GM23248 (cell line): ENCODE measurements around the gene CTTNBP2. TPM values are rescaled to one million over a fixed set of nuclear protein-coding genes. Genes with fewer than 3 reads are reported as not detected.

Source experiments
- DNase-seq: peaks from one replicate; pipeline ENCODE4 v3.0.0-alpha.2; 2015
- H2AFZ ChIP-seq: fragments of 200-600 bp; sonication (generic); 2 replicates; pipeline ENCODE4 v1.6.1; 2016; ENCODE audit warnings: antibody characterized with exemption
- H3F3A ChIP-seq: fragments of 200-600 bp; sonication (generic); 2 replicates; pipeline ENCODE4 v1.6.1; 2016; ENCODE audit warnings: mild to moderate bottlenecking, antibody characterized with exemption, mixed run types; ENCODE audit not compliant: insufficient read depth
- H3K27ac ChIP-seq: fragments of 200-600 bp; sonication (generic); 2 replicates; pipeline ENCODE4 v1.5.1; 2016; ENCODE audit warnings: mild to moderate bottlenecking
- H3K27me3 ChIP-seq: fragments of 200-600 bp; sonication (generic); replicated peaks from 2 replicates; pipeline ENCODE4 v1.6.1; 2016; ENCODE audit warnings: mild to moderate bottlenecking; ENCODE audit not compliant: insufficient read depth
- H3K36me3 ChIP-seq: fragments of 200-600 bp; sonication (generic); 2 replicates; pipeline ENCODE4 v1.6.1; 2016; ENCODE audit warnings: low read depth, mild to moderate bottlenecking
- H3K4me1 ChIP-seq: fragments of 200-600 bp; sonication (generic); 2 replicates; pipeline ENCODE4 v1.6.1; 2016; ENCODE audit warnings: mild to moderate bottlenecking; ENCODE audit not compliant: insufficient read depth
- H3K4me2 ChIP-seq: fragments of 200-600 bp; sonication (generic); one replicate; pipeline ENCODE4 v1.6.1; 2016; ENCODE audit warnings: mild to moderate bottlenecking; ENCODE audit not compliant: unreplicated experiment
- H3K4me3 ChIP-seq: fragments of 200-600 bp; sonication (generic); 2 replicates; pipeline ENCODE4 v1.5.1; 2016; ENCODE audit warnings: mild to moderate bottlenecking
- H3K79me2 ChIP-seq: fragments of 200-600 bp; sonication (generic); 2 replicates; pipeline ENCODE4 v1.6.1; 2016; ENCODE audit warnings: mild to moderate bottlenecking; ENCODE audit not compliant: insufficient read depth
- H3K9ac ChIP-seq: fragments of 200-600 bp; sonication (generic); 2 replicates; pipeline ENCODE4 v1.6.1; 2016; ENCODE audit warnings: mild to moderate bottlenecking
- H3K9me2 ChIP-seq: fragments of 200-600 bp; sonication (generic); 2 replicates; pipeline ENCODE4 v1.6.1; 2016; ENCODE audit warnings: mixed run types, mild to moderate bottlenecking, moderate library complexity; ENCODE audit not compliant: insufficient read depth
- H3K9me3 ChIP-seq: fragments of 200-600 bp; sonication (generic); one replicate; pipeline ENCODE4 v1.6.1; 2017; ENCODE audit warnings: low read depth
- H4K20me1 ChIP-seq: fragments of 200-600 bp; sonication (generic); 2 replicates; pipeline ENCODE4 v1.6.0; 2016; ENCODE audit not compliant: insufficient read depth
- EZH2 ChIP-seq: fragments of 200-600 bp; sonication (generic); IDR thresholded peaks from 2 replicates; pipeline ENCODE4 v1.6.1; 2018; ENCODE audit warnings: antibody characterized with exemption, mild to moderate bottlenecking; ENCODE audit not compliant: insufficient read depth, poor library complexity, severe bottlenecking
- EZH2phosphoT487 ChIP-seq: fragments of 200-600 bp; sonication (generic); IDR thresholded peaks from 2 replicates; pipeline ENCODE4 v1.6.1; 2018; ENCODE audit warnings: antibody characterized with exemption, moderate library complexity, mild to moderate bottlenecking, low read depth; ENCODE audit not compliant: insufficient read depth
- WGBS, 2 experiments: methylation state at CpG; one replicate each; pipeline ENCODE4 v1.1.6; 2015 to 2017; ENCODE audit warnings: low lambda C conversion rate in 2 of 2, low coverage in 1 of 2; ENCODE audit errors: missing lambda C conversion rate in 2 of 2; 5-methylcytosine and 5-hydroxymethylcytosine counted together
- in situ Hi-C: fragments of 300-500 bp; cut with MboI; formaldehyde crosslinking; loops from 2 replicates; pipeline ENCODE4 v1.15.0; 2020
- polyA plus RNA-seq: library from polyadenylated mRNA; unstranded; fragments of >200 nt; fragmentation: Nextera tagmentation; extraction: Ambion mirVana; gene quantifications from 2 replicates; pipeline ENCODE4 v1.2.1, GENCODE V29; 2016
- total RNA-seq: library from RNA; depleted of rRNA; stranded (reverse); fragments of >200 nt; shearing (Covaris generic); gene quantifications from 2 replicates; pipeline ENCODE4 v1.2.3, GENCODE V29; 2014

The CTTNBP2 gene
- total and polyA plus RNA-seq, 2 experiments from 2014 or later: not detected

DNA sequence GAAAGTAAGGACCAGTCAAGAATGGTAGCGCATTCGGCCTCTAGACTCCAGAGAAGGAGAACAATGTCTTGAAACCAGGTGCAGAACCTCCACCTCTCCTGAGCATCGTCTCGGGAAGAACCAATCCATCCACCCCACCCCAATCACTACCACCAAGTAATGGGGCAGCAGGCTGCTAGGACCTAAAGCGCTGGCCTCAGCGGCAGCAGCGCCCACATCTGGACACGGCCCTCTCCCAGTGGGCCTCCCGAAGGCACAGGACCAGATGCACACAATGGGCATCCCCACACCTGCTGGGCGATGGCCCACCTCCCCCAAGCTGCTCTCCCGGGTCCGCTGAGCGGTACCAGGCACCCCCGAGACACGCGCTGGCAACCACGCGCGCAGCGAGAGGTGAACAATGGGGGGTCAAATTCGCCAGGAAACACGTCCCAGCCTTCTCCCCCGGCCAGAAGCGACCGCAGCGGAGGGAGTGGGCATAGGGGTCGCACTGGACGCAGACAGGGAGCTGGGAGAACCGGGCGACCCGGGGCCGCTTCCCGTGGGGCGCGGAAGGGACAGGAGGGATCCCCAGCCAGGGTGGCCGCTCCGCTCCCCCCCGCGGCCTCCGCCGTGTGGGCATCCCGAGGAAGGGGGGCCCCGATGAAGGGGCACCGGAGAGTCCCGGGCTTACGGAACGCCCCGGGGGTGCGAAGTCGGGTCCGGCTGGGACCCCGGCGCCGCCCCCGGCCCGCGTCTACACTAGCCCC, 506 bp downstream of the CTTNBP2 start:
- no peaks in the 10 kb centered on the region for H3F3A ChIP-seq
- 1 to 3% methylated on average over 18 to 40 of the region's 57 CpGs for WGBS, 2 experiments
- no peak overlapping the region for H3K27ac ChIP-seq
- H3K9me3 ChIP-seq: no peaks in the 10 kb centered on the region
- H3K79me2 ChIP-seq: no peaks in the 10 kb centered on the region
- no peaks in the 10 kb centered on the region for H3K4me1 ChIP-seq
- H3K9me2 ChIP-seq: no peaks in the 10 kb centered on the region
- H2AFZ ChIP-seq: 0 out of 2 replicates have a peak overlapping the region, but pooled peaks have one; percentile 21
- peak overlapping the region; percentile 67 for H3K4me3 ChIP-seq
- peak; percentile 2 for DNase-seq
- H3K4me2 ChIP-seq: peak overlapping the region; percentile 81
- no peak overlapping the region for H3K9ac ChIP-seq
- H3K36me3 ChIP-seq: no peaks in the 10 kb centered on the region
- H3K27me3 ChIP-seq: peaks cover 69% of the 10 kb centered on the region
- no peaks in the 10 kb centered on the region for H4K20me1 ChIP-seq
- in situ Hi-C loops: no loop called here
- TF ChIP-seq EZH2phosphoT487: no peak
- no peak for TF ChIP-seq EZH2

- Histone ChIP-seq H3K4me3 (no peak overlapping the region), H3K79me2 (no peaks in the 10 kb centered on the region), H3K9me2 (no peaks in the 10 kb centered on the region), H3K27me3 (peaks cover 69% of the 10 kb centered on the region), H3K9ac (no peak overlapping the region), H3K4me2 (no peak overlapping the region), H2AFZ (no peak overlapping the region), H3K36me3 (no peaks in the 10 kb centered on the region), H3F3A (no peaks in the 10 kb centered on the region), H3K4me1 (no peaks in the 10 kb centered on the region), H4K20me1 (no peaks in the 10 kb centered on the region), H3K9me3 (no peaks in the 10 kb centered on the region), H3K27ac (no peak overlapping the region)
- WGBS, 2 experiments: 8 to 11% methylated on average over 16 to 18 of the region's 18 CpGs
- in situ Hi-C loops: no loop called here
- TF ChIP-seq EZH2phosphoT487 (no peak), EZH2 (no peak)
- peak; percentile 2 for DNase-seq
Observed at GRCh38 chr7:117871778-117872538, 1.3 kb downstream of the CTTNBP2 start.

GRCh38 chr7:117871401-117871777, 1.9 kb downstream of the CTTNBP2 start:
- H3K36me3 ChIP-seq: no peaks in the 10 kb centered on the region
- no peak overlapping the region for H3K27ac ChIP-seq
- no peak overlapping the region for H3K9ac ChIP-seq
- 63 to 71% methylated on average over 4 of the region's 4 CpGs for WGBS, 2 experiments
- H2AFZ ChIP-seq: no peak overlapping the region
- TF ChIP-seq EZH2: no peak
- TF ChIP-seq EZH2phosphoT487: no peak
- H3K4me2 ChIP-seq: no peak overlapping the region
- H3F3A ChIP-seq: no peaks in the 10 kb centered on the region
- no peaks in the 10 kb centered on the region for H3K4me1 ChIP-seq
- no peaks in the 10 kb centered on the region for H3K9me2 ChIP-seq
- no peaks in the 10 kb centered on the region for H3K9me3 ChIP-seq
- in situ Hi-C loops: no loop called here
- H4K20me1 ChIP-seq: no peaks in the 10 kb centered on the region
- DNase-seq: no peak
- peaks cover 74% of the 10 kb centered on the region for H3K27me3 ChIP-seq
- no peaks in the 10 kb centered on the region for H3K79me2 ChIP-seq
- H3K4me3 ChIP-seq: no peak overlapping the region

- Histone ChIP-seq H3K36me3 (no peaks in the 10 kb centered on the region), H3K27me3 (peaks cover 74% of the 10 kb centered on the region), H3K9me2 (no peaks in the 10 kb centered on the region), H2AFZ (no peak overlapping the region), H3K4me2 (no peak overlapping the region), H3K4me3 (no peak overlapping the region), H3F3A (no peaks in the 10 kb centered on the region), H3K9me3 (no peaks in the 10 kb centered on the region), H3K9ac (no peak overlapping the region), H3K79me2 (no peaks in the 10 kb centered on the region), H3K4me1 (no peaks in the 10 kb centered on the region), H4K20me1 (no peaks in the 10 kb centered on the region), H3K27ac (no peak overlapping the region)
- TF ChIP-seq EZH2phosphoT487 (no peak), EZH2 (no peak)
- in situ Hi-C loops: no loop called here
- DNase-seq: no peak
- 12 to 23% methylated on average over 6 of the region's 6 CpGs for WGBS, 2 experiments
Observed at GRCh38 chr7:117870448-117871130, 2.7 kb downstream of the CTTNBP2 start.
